ENCODE measurements around the gene UCK2.

DNA sequence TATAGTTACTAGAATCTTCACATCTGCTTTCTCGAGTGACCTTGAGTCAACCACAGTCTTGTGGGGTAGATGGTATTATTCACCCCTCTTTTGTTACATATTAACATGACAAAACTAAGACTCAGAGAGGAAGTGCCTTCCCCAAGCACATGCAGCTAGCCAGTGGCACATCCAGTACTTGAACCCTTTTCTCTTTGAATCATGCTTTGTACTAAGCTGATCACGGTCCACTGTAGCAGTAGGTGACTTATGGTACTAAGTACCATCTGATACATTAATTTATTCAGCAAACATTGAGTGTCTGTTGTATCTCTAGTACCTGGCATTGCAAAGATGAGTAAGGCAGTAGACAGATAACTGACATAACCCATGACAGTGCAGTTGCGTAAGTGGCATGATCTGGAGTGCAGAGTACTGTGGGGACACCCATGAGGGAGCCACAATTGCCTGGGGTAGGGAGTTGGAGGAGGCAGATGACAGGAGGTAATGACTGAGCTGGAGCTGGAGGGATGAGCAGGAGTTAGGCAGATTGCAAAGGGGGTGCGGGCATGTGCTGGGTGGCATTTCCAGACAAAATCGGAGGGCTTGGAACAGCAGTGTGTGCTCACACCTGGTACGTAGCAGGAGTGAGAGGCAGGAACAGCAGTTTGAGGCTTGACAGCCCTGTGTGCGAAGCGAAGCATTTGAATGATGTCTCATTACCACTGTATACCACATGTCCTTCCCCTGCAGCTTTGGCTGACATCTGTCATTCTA lies 29.8 kb downstream of the UCK2 start:
- TF ChIP-seq, protein P1, sequence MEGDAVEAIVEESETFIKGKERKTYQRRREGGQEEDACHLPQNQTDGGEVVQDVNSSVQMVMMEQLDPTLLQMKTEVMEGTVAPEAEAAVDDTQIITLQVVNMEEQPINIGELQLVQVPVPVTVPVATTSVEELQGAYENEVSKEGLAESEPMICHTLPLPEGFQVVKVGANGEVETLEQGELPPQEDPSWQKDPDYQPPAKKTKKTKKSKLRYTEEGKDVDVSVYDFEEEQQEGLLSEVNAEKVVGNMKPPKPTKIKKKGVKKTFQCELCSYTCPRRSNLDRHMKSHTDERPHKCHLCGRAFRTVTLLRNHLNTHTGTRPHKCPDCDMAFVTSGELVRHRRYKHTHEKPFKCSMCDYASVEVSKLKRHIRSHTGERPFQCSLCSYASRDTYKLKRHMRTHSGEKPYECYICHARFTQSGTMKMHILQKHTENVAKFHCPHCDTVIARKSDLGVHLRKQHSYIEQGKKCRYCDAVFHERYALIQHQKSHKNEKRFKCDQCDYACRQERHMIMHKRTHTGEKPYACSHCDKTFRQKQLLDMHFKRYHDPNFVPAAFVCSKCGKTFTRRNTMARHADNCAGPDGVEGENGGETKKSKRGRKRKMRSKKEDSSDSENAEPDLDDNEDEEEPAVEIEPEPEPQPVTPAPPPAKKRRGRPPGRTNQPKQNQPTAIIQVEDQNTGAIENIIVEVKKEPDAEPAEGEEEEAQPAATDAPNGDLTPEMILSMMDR (IDR thresholded peaks at IDR 0.05): no peak
- TF ChIP-seq POLR2A (IDR thresholded peaks at IDR 0.05) (no peak), POLR2AphosphoS5 (IDR thresholded peaks at IDR 0.05) (no peak)

Measured in sigmoid colon (tissue), 4 donors.